Activated CD4-positive, alpha-beta memory T cell treated with anti-CD3 and anti-CD28 coated beads, Interleukin-2, amount 10 ng/mL, durations not matched to agents 7 days and 5 days (primary cell): ENCODE results near the gene PJVK. TPM values are rescaled to one million over a fixed set of nuclear protein-coding genes. Genes with fewer than 3 reads are reported as not detected.
"Not testable (repeated sequence)": the region's sequence is repeated elsewhere in the genome, so short reads cannot be mapped to it uniquely, and the experiment has no call there.

ENCODE experiments used
- CTCF ChIA-PET: fragments of 350-600 bp; sonication (Branson Sonifier 250); formaldehyde crosslinking; loops from one replicate; lab custom pipeline; 2021; ENCODE audit warnings: antibody characterized with exemption, inconsistent platforms; lab: Charles Lee
- POLR2A ChIA-PET: fragments of 350-600 bp; sonication (Branson Sonifier 250); formaldehyde crosslinking; loops from one replicate; lab custom pipeline; 2021; ENCODE audit warnings: antibody characterized with exemption; lab: Charles Lee
- DNase-seq: peaks from one replicate; pipeline ENCODE4 v3.0.0-alpha.2; 2020
- H3K27ac Mint-ChIP-seq: one replicate; pipeline ENCODE4 v1.8.0; 2021; ENCODE audit warnings: mild to moderate bottlenecking, mixed read lengths
- H3K27me3 Mint-ChIP-seq: one replicate; pipeline ENCODE4 v1.8.0; 2021; ENCODE audit warnings: mixed read lengths
- H3K36me3 Mint-ChIP-seq: one replicate; pipeline ENCODE4 v1.8.0; 2021; ENCODE audit warnings: low read depth, mixed read lengths
- H3K4me1 Mint-ChIP-seq: one replicate; pipeline ENCODE4 v1.8.0; 2021; ENCODE audit warnings: mixed read lengths
- H3K4me3 Mint-ChIP-seq: one replicate; pipeline ENCODE4 v1.8.0; 2021; ENCODE audit warnings: mild to moderate bottlenecking, mixed read lengths
- H3K9me3 Mint-ChIP-seq: one replicate; pipeline ENCODE4 v1.8.0; 2021; ENCODE audit warnings: mixed read lengths
- total RNA-seq, 2 experiments: library from RNA; stranded (reverse); gene quantifications; one replicate each; pipeline ENCODE4 v1.2.3, GENCODE V29; 2021

The PJVK gene
- total RNA-seq, 2 experiments from 2014 or later, result 0.91 to 1.1 TPM

GRCh38 chr2:178441426-178441825 is 9.8 kb upstream of the PJVK start:
- Mint-ChIP-seq H3K4me3 (no peak overlapping the region), H3K27ac (no peak overlapping the region), H3K36me3 (peaks cover 55% of the 10 kb centered on the region), H3K9me3 (no peaks in the 10 kb centered on the region), H3K27me3 (no peaks in the 10 kb centered on the region), H3K4me1 (no peaks in the 10 kb centered on the region)
- no peak for DNase-seq
- CTCF ChIA-PET, result interaction anchor here (1.0 to 1.2 kb wide), 2 partner anchors 27 to 44 kb away, joined by 3 to 4 read pairs; no protein-coding TSS in a partner anchor
- POLR2A ChIA-PET, result interaction anchor here (1.1 to 2.0 kb wide), 2 partner anchors 9 to 28 kb away, joined by 3 to 6 read pairs; partner anchors contain the start of gene PRKRA

DNA sequence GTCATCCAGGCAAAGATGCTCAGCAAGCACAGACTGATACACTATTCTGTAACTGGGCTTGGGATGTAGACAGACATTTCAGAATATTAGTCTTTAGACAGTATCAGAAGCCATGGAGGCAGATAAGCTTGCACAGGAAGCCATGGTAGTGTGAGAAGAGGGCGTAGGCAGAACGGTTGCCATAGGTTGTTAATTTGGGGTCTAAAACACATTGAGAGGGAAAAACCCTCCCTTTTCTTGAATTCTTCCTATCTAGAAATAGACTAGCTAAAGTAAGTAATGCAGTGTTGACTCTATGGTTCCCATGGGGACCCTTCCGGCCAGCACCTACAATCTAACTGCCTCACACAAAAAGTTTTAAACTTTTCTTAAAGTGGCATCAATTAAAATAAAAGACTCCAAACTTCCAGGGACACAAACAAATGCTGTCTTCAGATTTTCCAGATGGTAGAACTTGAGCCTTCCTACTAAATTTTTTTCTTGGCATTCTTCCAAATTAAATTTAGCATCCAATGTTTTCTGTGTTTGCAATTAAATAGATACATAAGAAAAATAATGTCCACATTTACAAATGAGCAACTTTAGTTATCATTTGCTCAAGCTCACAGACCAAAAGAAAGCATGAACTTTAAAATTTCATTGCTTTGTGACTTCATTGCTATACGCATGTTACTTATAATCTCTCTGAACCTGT is 2.1 kb upstream of the PJVK start:
- H3K4me3 Mint-ChIP-seq, result peak overlapping the region; percentile 21
- H3K27me3 Mint-ChIP-seq, result no peaks in the 10 kb centered on the region
- no peak for DNase-seq
- POLR2A ChIA-PET, result interaction anchor here (0.8 to 3.5 kb wide), 9 partner anchors 9 to 74 kb away, joined by 3 to 78 read pairs (median 5); partner anchors contain the start of gene PLEKHA3
- peaks cover 35% of the 10 kb centered on the region for H3K36me3 Mint-ChIP-seq
- H3K27ac Mint-ChIP-seq, result peak overlapping the region; percentile 14
- CTCF ChIA-PET, result interaction anchor here (1.0 to 5.6 kb wide), 4 partner anchors 35 to 337 kb away, joined by 3 to 29 read pairs (median 7); partner anchors contain the start of gene RBM45
- no peaks in the 10 kb centered on the region for H3K9me3 Mint-ChIP-seq
- H3K4me1 Mint-ChIP-seq, result peaks cover 30% of the 10 kb centered on the region

GRCh38 chr2:178449700-178450523 is 1.3 kb upstream of the PJVK start:
- peak overlapping the region; percentile 83 for H3K4me3 Mint-ChIP-seq
- peak overlapping the region; percentile 87 for H3K27ac Mint-ChIP-seq
- CTCF ChIA-PET, result interaction anchor here (1.0 to 5.6 kb wide), 5 partner anchors 18 to 338 kb away, joined by 3 to 29 read pairs (median 4); partner anchors contain the start of gene RBM45
- H3K27me3 Mint-ChIP-seq, result peaks cover 3% of the 10 kb centered on the region
- H3K9me3 Mint-ChIP-seq, result no peaks in the 10 kb centered on the region
- no peak for DNase-seq
- POLR2A ChIA-PET, result interaction anchor here (0.7 to 3.5 kb wide), 14 partner anchors 8 to 338 kb away, joined by 3 to 78 read pairs (median 4); partner anchors contain the start of genes PLEKHA3 and RBM45
- H3K4me1 Mint-ChIP-seq, result peaks cover 30% of the 10 kb centered on the region
- peaks cover 30% of the 10 kb centered on the region for H3K36me3 Mint-ChIP-seq

DNA sequence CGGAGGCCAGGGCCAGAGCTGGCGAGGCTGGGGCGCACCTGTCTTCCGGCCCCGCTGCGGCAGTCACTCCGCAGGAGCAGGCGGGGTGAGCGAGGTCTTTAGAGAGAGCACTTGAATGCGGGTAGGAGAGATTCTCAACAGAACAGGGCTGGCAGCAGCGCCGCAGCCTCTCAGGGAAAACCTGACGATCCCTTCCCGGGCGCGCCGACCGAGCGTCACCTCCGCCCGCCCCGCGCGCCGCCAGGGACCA is 729 bp upstream of the PJVK start:
- Mint-ChIP-seq H3K36me3 (peaks cover 25% of the 10 kb centered on the region), H3K27ac (peak overlapping the region; percentile 87), H3K4me3 (peak overlapping the region; percentile 83), H3K27me3 (peaks cover 5% of the 10 kb centered on the region), H3K4me1 (peaks cover 30% of the 10 kb centered on the region), H3K9me3 (no peaks in the 10 kb centered on the region)
- ChIA-PET POLR2A (interaction anchor here (0.7 to 3.5 kb wide), 17 partner anchors 9 to 338 kb away, joined by 3 to 78 read pairs (median 5); partner anchors contain the start of genes FKBP7, PLEKHA3 and RBM45), CTCF (interaction anchor here (0.9 to 5.6 kb wide), 11 partner anchors 18 to 338 kb away, joined by 3 to 29 read pairs (median 4); partner anchors contain the start of genes PLEKHA3 and RBM45)
- DNase-seq, result peak; percentile 81

GRCh38 chr2:178452334-178452733 is 1.2 kb downstream of the PJVK start:
- H3K9me3 Mint-ChIP-seq, result no peaks in the 10 kb centered on the region
- peaks cover 5% of the 10 kb centered on the region for H3K27me3 Mint-ChIP-seq
- POLR2A ChIA-PET, result interaction anchor here (1.2 to 1.3 kb wide), 2 partner anchors 15 to 37 kb away, joined by 3 to 6 read pairs; no protein-coding TSS in a partner anchor
- no peak overlapping the region for H3K27ac Mint-ChIP-seq
- no peak for DNase-seq
- no peak overlapping the region for H3K4me3 Mint-ChIP-seq
- peaks cover 30% of the 10 kb centered on the region for H3K4me1 Mint-ChIP-seq
- peaks cover 17% of the 10 kb centered on the region for H3K36me3 Mint-ChIP-seq
- CTCF ChIA-PET, result interaction anchor here (1.7 kb wide), 1 partner anchor 333 kb away, joined by 3 read pairs; no protein-coding TSS in a partner anchor

- Mint-ChIP-seq H3K9me3 (no peaks in the 10 kb centered on the region), H3K27ac (no peak overlapping the region), H3K27me3 (peaks cover 5% of the 10 kb centered on the region), H3K4me3 (no peak overlapping the region), H3K36me3 (peaks cover 17% of the 10 kb centered on the region), H3K4me1 (peaks cover 29% of the 10 kb centered on the region)
- no peak for DNase-seq
- ChIA-PET POLR2A (interaction anchor here (1.2 kb wide), 1 partner anchor 38 kb away, joined by 3 read pairs; no protein-coding TSS in a partner anchor), CTCF (interaction anchor here (0.5 kb wide), 1 partner anchor 40 kb away, joined by 3 read pairs; no protein-coding TSS in a partner anchor)
Observed at GRCh38 chr2:178452870-178453269, 1.7 kb downstream of the PJVK start.

DNA sequence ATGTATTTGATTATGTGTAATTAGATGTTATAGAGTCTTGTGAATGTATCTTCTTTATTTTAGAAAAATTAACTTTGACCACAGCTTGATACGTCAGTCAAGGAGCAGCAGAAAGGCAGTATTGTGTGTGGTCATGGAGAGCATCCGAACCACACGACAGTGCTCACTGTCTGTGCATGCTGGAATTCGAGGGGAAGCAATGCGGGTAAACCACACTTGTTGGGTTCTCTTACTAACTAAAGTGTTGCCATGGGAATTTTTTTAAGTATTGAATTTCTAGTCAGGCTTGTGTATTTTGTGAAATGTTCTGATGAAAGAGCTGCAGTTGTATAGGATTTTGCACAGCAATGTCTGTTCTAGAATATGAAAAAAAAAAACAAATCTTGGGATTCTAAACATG is 4.8 kb downstream of the PJVK start:
- no peaks in the 10 kb centered on the region for H3K36me3 Mint-ChIP-seq
- no peaks in the 10 kb centered on the region for H3K9me3 Mint-ChIP-seq
- CTCF ChIA-PET, result no interaction called here
- peaks cover 5% of the 10 kb centered on the region for H3K27me3 Mint-ChIP-seq
- H3K27ac Mint-ChIP-seq, result no peak overlapping the region
- peaks cover 5% of the 10 kb centered on the region for H3K4me1 Mint-ChIP-seq
- H3K4me3 Mint-ChIP-seq, result no peak overlapping the region
- POLR2A ChIA-PET, result no interaction called here
- no peak for DNase-seq

DNA sequence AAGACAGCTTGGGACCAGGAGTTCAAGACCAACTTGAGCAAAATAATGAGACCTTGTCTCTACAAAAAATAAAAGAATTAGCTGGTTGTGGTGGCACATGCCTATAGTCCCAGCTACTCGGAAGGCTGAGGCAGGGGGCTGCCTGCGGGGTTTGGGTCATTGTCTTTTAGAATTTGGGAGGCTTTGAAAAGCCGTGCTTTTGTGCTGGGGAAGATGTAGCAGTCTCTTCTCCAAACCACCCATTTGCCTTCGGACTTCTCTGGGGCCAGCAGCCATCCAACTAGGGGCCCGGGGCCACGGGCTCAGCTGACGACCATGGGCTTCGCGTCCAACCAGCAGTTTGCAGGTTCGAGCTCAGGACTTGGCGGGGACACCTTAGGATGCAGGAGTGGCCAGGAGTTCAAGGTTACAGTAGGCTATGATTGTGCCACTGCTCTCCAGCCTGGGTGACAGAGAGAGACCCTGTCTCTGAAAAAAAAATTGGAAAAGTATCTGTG is 6.3 kb downstream of the PJVK start:
- peaks cover 5% of the 10 kb centered on the region for H3K27me3 Mint-ChIP-seq
- H3K27ac Mint-ChIP-seq, result no peak overlapping the region
- no peak for DNase-seq
- ChIA-PET CTCF (interaction anchor here (0.6 kb wide), 1 partner anchor 70 kb away, joined by 3 read pairs; no protein-coding TSS in a partner anchor), POLR2A (no interaction called here)
- no peaks in the 10 kb centered on the region for H3K36me3 Mint-ChIP-seq
- no peak overlapping the region for H3K4me3 Mint-ChIP-seq
- H3K9me3 Mint-ChIP-seq, result no peaks in the 10 kb centered on the region
- H3K4me1 Mint-ChIP-seq, result no peaks in the 10 kb centered on the region

DNA sequence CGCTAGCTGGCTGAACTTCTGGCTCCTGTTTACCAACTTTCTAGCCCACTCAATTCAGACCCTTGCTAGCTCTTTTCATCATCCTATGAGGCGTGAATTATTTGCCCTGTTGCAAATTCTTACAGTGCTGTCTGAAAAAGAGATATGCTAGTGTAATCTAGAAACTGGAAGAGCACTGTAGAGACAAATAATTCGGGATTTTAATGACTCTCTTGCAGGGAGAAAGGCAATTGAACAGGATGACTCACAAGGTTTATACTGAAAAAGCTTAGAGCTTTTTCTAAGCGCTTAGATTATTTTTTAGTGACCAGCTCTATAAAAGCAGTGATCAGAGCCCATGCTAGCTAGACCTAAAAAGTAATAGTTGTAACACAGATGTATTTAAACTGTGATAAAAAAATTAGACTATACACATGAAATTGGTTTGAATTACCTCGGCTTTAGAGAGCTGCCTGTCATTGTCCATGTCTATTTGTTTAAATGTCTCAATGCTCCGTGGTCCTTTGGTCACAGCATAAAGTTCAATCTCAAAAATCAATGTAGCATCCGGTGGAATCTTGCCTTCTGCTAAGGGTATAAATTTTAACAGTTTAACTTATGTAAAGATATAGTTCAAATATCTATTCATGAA is 18.2 kb downstream of the PJVK start:
- H3K9me3 Mint-ChIP-seq, result no peaks in the 10 kb centered on the region
- H3K4me1 Mint-ChIP-seq, result no peaks in the 10 kb centered on the region
- peaks cover 4% of the 10 kb centered on the region for H3K36me3 Mint-ChIP-seq
- no peaks in the 10 kb centered on the region for H3K27me3 Mint-ChIP-seq
- no peak for DNase-seq
- CTCF ChIA-PET, result no interaction called here
- no peak overlapping the region for H3K4me3 Mint-ChIP-seq
- POLR2A ChIA-PET, result interaction anchor here (1.2 kb wide), 1 partner anchor 18 kb away, joined by 5 read pairs; the partner anchor contains the start of genes PJVK and PRKRA
- no peak overlapping the region for H3K27ac Mint-ChIP-seq

GRCh38 chr2:178471313-178471712 is 20.1 kb downstream of the PJVK start:
- POLR2A ChIA-PET, H3K36me3 Mint-ChIP-seq, H3K27me3 Mint-ChIP-seq, H3K4me3 Mint-ChIP-seq, H3K4me1 Mint-ChIP-seq, H3K9me3 Mint-ChIP-seq, DNase-seq, CTCF ChIA-PET, H3K27ac Mint-ChIP-seq: not testable (repeated sequence)

DNA sequence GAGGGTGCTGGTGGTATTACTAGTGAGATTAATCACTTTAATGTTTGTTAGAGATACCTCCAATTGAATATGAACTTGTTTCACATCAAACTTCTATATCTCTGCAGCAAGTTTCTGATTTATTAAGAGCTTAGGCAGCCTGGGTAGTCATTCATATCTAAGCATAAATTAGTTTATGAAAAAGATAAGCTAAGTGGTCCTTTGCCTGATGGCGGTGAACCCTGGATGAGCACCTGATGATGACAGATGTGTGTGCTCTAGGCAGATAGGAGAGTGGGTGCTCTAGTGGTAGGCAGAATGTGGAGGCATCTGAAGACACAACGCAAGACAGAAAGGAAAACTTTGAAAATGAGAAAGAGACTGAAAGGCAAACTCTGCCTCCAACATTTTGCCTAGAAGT is 22.2 kb downstream of the PJVK start:
- POLR2A ChIA-PET, result interaction anchor here (2.1 kb wide), 1 partner anchor 22 kb away, joined by 7 read pairs; the partner anchor contains the start of genes PJVK and PRKRA
- Mint-ChIP-seq H3K27me3 (no peaks in the 10 kb centered on the region), H3K36me3 (no peaks in the 10 kb centered on the region), H3K4me3 (no peak overlapping the region), H3K9me3 (no peaks in the 10 kb centered on the region), H3K4me1 (peaks cover 11% of the 10 kb centered on the region), H3K27ac (no peak overlapping the region)
- CTCF ChIA-PET, result no interaction called here
- no peak for DNase-seq

DNA sequence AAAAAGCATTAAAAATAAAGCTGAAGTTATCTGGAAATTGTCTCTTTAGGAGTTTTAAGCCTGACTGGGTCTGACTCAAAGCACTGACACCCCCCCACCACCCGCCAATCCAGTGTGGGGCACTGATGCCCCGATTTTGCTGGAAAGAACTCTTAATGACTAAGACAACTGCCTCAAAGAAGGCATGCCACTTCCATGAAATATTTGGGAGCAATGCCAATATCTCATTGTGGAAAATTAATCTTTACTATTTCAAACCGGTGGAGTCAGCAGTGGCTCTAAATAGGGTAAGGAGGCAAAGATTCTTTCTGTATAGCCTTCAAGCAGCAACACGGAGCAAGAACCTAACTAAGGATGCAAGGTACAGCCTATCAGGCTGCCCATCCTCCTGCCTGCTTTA is 22.8 kb downstream of the PJVK start:
- Mint-ChIP-seq H3K27me3 (no peaks in the 10 kb centered on the region), H3K9me3 (no peaks in the 10 kb centered on the region), H3K27ac (no peak overlapping the region), H3K4me3 (no peak overlapping the region), H3K4me1 (peaks cover 15% of the 10 kb centered on the region), H3K36me3 (no peaks in the 10 kb centered on the region)
- POLR2A ChIA-PET, result interaction anchor here (2.1 kb wide), 1 partner anchor 23 kb away, joined by 7 read pairs; the partner anchor contains the start of genes PJVK and PRKRA
- CTCF ChIA-PET, result no interaction called here
- no peak for DNase-seq
